OCI-LY1 (cell line): ENCODE measurements around the gene HPSE2.

Experiments
- EZH2 ChIP-seq: fragments of 200-600 bp; sonication (generic), shearing (Covaris generic); IDR thresholded peaks from 2 replicates; pipeline ENCODE4 v1.8.0; 2017; ENCODE audit warnings: borderline replicate concordance, mixed run types, mild to moderate bottlenecking, antibody characterized with exemption, low read length, moderate library complexity, mixed read lengths
- TF ChIP-seq, protein P1 (sequence below): fragments of 200-600 bp; sonication (generic), shearing (Covaris generic); IDR thresholded peaks from 2 replicates; pipeline ENCODE4 v1.5.1; 2017; ENCODE audit warnings: mild to moderate bottlenecking, antibody characterized with exemption, low read length, moderate library complexity, mixed read lengths

DNA sequence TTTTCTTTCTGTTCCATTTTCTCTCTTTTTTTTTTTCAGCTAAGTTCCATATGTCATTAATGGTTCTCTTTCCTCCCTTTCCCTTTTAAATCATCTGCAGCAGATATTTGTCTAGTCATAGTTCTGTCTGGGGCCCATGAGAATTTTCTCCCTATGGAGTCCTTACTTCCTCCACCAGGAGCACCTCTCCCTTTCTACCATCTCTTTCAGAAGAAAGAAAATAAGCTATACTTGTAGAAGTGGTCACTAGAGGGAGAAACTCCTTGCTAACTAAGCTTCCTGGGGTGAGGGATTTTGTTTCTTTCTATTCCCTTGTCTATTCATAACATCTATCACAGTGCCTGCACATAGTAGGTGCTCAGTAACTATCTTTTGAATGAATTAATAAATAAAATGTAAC, 558.8 kb downstream of the HPSE2 start:
- TF ChIP-seq, protein P1, sequence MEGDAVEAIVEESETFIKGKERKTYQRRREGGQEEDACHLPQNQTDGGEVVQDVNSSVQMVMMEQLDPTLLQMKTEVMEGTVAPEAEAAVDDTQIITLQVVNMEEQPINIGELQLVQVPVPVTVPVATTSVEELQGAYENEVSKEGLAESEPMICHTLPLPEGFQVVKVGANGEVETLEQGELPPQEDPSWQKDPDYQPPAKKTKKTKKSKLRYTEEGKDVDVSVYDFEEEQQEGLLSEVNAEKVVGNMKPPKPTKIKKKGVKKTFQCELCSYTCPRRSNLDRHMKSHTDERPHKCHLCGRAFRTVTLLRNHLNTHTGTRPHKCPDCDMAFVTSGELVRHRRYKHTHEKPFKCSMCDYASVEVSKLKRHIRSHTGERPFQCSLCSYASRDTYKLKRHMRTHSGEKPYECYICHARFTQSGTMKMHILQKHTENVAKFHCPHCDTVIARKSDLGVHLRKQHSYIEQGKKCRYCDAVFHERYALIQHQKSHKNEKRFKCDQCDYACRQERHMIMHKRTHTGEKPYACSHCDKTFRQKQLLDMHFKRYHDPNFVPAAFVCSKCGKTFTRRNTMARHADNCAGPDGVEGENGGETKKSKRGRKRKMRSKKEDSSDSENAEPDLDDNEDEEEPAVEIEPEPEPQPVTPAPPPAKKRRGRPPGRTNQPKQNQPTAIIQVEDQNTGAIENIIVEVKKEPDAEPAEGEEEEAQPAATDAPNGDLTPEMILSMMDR, result no peak
- no peak for TF ChIP-seq EZH2
